AML-193 (cell line): ENCODE results near the gene ARHGEF4.

Source experiments
- DNase-seq, 2 experiments: peaks; one replicate each; lab custom pipeline; 2025; lab: John Stamatoyannopoulos, UW

ARHGEF4 gene

GRCh38 chr2:131038258-131039100, 201.8 kb downstream of the ARHGEF4 start:
- no peak for DNase-seq

- DNase-seq: no peak
Measured at GRCh38 chr2:131039101-131039440, 202.4 kb downstream of the ARHGEF4 start.

- DNase-seq: no peak
Measured at GRCh38 chr2:131039535-131039907, 202.8 kb downstream of the ARHGEF4 start.

DNA sequence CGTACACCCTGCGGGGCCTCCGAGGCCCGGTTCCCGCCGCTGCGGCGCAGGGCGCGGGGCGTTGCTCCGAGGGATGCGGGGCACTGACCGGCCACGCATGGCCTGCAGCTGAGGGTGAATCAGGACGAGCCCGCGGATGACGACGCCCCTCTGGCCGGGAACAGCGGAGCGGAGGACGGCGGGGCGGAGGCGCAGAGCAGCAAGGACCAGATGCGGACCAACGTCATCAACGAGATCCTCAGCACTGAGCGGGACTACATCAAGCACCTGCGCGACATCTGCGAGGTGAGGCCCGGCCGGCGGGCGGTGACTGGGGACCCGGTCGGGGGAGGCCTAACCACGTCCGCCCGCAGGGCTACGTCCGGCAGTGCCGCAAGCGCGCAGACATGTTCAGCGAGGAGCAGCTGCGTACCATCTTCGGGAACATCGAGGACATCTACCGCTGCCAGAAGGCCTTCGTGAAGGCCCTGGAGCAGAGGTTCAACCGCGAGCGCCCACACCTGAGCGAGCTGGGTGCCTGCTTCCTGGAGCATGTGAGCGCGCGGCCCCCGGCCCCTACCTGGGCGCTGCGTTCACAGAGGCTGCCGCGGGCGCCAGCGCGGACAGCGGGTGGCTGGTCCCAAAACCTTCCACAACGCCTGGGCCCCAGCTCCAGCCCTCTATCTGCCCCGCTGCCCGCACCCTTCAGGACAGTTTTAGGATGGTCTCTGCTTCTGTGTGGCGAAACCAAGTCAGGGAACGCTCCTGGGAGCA, 203.4 kb downstream of the ARHGEF4 start:
- no peak for DNase-seq

GRCh38 chr2:131040661-131041401, 204.1 kb downstream of the ARHGEF4 start:
- DNase-seq: no peak

DNA sequence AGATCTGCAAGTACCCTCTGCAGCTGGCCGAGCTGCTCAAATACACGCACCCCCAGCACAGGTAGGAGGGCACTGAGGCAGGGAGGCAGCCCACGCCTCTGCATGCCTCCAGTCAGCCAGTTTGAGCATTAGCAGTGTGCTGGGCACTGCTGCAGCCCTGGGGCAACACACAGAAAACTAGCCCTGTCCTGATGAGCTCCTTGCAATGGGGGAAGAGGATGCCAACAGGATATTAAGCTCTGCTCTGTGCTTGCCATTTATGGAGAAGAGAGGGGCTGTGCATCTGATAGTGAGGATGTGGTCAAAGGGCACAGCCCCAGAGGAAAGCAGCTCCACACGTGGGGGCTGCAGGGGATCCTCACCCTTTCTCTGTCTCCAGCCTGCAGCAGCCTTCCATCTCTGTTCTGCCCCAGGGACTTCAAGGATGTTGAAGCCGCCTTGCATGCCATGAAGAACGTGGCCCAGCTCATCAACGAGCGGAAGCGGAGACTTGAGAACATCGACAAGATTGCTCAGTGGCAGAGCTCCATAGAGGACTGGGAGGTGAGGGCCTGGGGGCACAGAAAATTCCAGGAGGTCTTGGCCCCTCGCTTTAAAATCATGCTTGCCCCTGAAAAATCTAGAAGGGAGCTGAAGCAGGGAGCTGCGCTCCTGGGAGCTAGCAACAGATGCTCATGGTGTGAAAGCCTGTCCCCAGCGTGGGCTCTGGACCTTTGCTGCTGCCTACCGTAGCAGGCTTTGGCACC, 204.9 kb downstream of the ARHGEF4 start:
- no peak for DNase-seq

DNA sequence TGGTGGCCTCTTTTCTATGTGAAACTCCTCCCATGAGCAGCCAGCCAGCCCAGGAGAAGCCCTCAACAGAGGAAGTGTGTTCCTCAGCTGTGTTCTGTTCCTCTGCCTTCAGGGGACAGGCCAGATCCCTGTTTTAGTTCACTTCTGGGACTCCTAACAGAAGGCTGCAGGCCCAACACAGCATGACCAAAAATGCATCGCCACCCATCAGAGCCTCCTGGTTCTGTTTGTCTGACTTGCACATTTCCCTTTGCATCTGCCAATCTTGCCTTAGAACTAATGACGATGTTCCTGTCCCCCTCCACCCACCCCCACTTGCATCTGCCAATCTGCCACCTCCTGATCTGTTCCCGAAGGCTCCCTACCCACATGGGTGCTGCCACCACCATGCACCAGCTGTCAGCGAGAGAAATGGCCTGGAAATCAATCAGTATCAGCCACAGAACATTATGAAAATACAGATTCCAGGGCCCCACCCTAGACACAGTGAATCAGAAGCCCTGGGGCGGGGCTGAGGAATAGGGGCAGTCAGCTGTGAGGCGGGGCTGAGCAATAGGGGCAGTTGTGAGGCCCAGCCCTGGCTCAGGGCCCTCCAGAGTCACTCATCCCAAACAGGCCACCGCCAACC, 205.5 kb downstream of the ARHGEF4 start:
- no peak for DNase-seq

- DNase-seq: no peak
Measured at GRCh38 chr2:131043199-131044074, 206.7 kb downstream of the ARHGEF4 start.

GRCh38 chr2:131044075-131044756, 207.5 kb downstream of the ARHGEF4 start:
- DNase-seq: no peak

DNA sequence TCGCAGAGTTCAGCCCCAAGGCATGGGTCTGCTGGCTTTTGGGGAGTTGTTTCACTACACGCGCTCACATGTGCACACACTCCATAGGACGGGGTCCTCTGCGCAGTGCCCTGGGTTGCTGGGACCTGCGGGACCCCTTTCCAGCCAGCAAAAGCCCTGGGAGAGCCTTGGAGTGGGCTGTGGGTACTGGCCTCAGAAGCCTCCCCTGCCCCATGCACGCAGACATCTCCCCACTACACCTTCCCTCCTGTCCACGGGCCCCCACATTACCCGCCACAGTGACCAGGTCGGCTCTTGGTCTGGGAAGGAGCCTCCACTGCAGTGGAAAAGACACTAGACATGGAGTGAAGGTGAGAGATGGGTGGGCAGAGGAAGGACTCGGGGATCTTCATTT, 208.0 kb downstream of the ARHGEF4 start:
- no peak for DNase-seq

- no peak for DNase-seq
Measured at GRCh38 chr2:131045286-131046027, 208.7 kb downstream of the ARHGEF4 start.

DNA sequence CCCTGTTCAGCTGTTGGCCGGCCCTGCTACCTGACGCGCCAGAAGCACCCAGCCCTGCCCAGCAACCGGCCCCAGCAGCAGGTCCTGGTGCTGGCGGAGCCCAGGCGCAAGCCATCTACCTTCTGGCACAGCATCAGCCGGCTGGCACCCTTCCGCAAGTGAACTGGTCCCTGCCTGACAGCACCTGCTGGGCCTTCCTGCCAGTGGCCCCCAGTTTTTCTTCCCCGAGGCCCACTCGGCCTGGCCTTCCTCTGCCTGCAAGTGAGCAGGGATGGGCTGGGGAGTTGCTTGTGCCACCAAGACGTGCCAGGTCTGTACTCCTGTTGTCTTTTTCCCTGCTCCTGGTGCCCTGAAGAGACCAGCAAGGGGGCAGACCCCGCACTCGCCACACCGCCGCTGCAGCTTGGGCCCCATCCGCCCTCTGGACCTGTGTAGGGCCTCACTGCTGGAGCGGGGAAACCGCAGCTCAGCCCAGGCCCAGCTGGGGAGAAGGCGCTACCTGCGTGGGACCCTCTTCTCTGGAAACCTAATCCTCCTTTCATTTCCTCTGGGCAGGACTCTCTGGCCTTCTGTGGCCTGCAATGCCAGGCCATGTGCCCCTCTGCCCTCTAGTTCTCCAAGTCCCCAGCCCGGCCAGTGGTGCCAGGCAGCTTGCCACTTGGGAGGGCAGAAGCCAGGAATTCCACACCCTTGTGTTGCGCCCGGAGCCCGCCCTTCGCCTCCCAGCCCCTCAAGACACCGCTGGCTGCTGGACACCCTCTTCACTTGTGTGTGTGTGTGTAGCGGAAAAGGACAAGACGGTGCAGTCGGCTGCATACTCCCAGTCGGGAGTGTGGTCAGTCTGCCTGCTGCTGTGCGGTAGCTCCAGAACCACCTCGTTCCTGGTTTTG, 209.6 kb downstream of the ARHGEF4 start:
- no peak for DNase-seq

- no peak for DNase-seq
Measured at GRCh38 chr2:131046918-131047652, 210.4 kb downstream of the ARHGEF4 start.

DNA sequence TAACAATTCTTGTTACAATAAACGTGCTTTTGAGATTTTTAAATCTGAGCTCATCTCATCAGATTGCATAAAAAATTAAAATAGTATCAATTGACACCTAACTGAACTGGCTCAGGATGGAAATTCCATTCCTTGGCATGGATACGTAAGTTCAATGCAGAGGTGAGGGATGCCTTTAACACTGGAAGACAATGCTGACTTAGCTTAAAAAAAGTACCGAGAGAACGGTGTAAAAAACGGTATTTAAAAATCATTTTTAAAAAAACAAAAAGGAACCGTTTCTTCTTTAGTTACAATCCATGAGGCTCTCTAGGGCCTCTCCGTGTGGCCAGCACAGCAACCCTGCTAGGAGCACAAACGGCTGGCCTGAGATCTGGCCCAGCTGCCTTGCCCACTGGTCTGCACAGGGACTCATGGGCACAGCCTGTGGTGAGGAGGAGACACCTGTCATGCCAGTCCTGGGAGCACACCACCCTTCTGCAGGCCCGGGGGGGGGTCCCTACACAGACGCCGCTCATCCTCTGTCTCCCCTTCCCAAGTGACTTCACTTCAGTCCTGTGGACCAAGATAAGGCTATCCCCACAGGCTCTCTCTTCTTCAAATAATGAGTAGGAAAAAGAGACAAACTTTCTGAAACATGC, 211.3 kb downstream of the ARHGEF4 start:
- DNase-seq: no peak

- DNase-seq: no peak
Measured at GRCh38 chr2:131048641-131049040, 211.9 kb downstream of the ARHGEF4 start.

- DNase-seq: no peak
Measured at GRCh38 chr2:131049150-131049718, 212.5 kb downstream of the ARHGEF4 start.

GRCh38 chr2:131050896-131051295, 214.2 kb downstream of the ARHGEF4 start:
- no peak for DNase-seq
